Right renal cortex interstitium (tissue), 3 donors: ENCODE data around the gene FNDC3B. TPM values are rescaled to one million over a fixed set of nuclear protein-coding genes. Genes with fewer than 3 reads are reported as not detected.

ENCODE experiments used
- DNase-seq, 3 donors: peaks; one replicate each; pipeline ENCODE4 v3.0.0-alpha.2; 2013; ENCODE audit warnings: low read depth in 3 of 3, low spot score in 2 of 3
- polyA plus RNA-seq, 3 donors: library from polyadenylated mRNA; unstranded; fragments of 120-200 nt; gene quantifications; one replicate each; pipeline ENCODE4 v1.2.1, GENCODE V29; 2013; ENCODE audit not compliant: insufficient read length in 3 of 3

Gene FNDC3B
- polyA plus RNA-seq, 3 donors = 60.2 to 64.6 (median 62.3) TPM

DNA sequence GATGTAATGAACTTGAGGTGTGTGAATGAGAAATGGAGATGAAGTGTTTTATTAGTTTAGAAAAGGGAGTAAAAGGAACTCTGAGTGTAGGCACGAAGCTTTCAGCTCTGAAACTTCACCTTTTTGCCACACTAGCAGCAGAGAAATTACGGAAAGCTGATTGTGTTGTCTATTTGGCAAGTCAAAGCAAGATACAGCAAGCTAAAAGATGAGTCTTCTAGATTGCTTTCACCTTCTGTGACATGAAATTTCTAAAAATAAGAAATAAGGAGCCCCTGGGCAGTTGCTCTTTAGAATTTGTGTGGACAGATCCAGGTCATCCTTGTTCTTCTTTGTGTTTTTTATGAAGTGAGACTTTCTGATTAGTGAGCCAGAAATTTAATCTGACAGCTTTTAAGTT is 143.4 kb downstream of the FNDC3B start:
- DNase-seq = no peak

DNA sequence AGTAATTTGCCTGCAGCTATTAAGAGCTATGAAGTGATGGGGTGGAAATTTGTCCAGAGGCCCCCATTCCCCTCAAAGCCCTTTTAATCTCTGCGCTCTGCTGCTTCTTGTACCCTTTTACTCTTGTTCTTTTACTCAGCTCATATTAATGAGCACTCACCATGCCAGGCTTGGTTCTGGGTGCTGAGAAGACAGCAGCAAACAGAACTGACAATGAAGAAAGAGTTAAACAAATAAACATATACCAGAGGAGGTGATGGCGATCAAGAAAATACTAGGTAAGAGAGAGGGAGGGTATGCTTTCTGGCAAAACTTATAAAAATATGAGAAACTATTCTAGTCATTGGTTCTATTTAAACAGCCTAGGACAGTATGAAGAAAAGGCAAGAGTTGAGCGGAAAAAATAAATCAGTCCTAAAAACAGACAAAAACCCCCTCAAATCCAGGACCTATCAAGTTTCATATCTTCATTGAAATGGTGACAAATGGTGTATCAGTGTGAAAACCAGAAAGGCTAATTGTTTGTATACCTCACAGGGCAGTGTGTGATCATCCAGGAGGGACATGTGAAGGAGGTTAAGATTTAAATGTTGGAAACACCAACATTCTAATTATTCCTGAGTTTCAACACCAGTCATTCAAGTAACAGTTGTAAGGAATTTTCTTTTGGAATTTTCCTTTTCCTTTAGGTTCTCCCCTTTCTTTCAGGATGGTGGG is 144.9 kb downstream of the FNDC3B start:
- DNase-seq = no peak

DNA sequence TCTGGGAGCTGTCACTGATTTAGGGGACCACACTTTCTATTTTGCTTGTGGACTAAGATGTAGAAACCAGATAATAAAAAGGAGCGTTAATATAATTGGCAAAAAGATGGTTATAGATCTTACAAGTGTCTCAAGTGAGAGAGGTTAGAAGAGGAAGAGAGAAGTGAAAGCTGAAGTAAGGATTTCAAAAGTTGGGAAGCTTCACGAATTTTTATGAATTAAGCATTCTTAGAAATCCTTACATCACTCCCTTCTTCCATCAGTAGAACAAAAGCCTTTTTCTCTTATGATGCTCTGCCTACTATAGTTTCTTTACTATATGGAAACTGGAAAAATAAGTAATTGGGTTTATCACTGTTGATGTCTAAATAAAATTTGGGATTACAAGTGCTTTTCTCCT is 146.5 kb downstream of the FNDC3B start:
- no peak for DNase-seq

DNA sequence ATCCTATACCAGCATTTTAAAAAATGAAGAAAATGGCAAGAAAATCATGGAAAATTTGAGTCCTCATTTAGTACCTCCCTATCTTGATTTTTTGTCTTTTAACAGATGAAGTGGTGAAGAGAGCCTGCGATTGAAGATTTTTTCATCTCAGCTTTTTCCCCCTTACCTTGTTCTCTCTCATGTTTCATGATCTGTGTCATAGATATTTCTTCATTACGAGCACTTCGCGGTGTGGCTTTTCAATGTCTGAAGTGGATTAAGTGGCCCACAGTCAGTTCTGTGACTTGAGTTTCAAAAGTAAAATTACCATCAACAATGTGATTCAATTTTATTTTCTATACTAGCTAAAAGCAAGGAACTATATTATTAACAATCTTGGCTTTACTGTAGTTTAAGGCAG is 147.2 kb downstream of the FNDC3B start:
- DNase-seq = no peak

DNA sequence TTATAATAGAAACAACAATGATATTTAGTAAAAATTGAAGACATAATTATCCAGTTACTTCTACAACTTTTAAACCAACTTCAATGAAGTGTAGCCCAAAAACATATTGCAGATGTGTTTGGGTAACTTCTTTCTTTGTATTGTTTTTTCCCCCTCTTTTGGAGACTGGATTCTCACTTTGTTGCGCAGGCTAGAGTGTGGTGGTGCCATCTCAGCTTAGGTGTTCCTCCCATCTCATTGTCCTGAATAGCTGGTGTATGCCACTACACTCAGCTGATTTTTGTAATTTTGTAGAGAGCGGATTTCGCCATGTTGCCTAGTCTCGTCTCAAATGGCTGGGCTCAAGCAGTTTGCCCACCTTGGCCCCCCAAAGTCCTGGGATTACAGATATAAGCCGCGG is 148.1 kb downstream of the FNDC3B start:
- DNase-seq = no peak

DNA sequence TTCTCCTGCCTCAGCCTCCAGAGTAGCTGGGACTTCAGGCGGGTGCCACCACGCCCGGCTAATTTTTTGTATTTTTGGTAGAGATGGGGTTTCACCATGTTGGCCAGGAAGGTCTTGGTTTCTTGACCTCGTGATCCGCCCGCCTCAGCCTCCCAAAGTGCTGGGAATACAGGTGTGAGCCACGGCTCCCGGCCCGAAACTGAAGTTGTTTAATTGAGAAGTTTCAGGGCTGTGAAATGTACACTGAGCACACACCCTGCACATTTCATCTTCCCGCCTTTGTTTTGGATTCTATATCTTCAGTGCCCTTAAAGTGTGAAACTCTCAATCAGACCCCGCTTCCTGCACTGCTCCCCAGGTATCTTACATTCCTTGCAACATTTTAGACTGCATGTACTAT is 149.1 kb downstream of the FNDC3B start:
- no peak for DNase-seq

DNA sequence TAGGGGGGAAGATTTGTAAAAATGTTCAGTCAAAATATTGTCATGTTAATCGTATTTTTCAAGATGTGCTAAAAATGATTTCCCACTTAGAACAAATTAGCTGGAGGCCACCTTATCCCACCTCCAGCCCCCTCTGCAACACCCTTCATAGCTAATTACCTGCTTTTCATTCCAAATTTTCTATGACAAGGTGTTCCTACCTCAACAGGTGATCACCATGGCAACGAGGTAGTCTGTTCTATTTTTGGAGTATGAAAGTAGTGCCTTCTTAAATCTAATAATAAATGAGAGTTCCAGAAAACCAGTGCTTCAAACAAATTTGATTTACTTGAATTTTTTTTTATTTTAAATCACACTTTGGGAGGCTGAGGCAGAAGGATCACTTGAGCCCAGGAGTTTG is 149.8 kb downstream of the FNDC3B start:
- no peak for DNase-seq

DNA sequence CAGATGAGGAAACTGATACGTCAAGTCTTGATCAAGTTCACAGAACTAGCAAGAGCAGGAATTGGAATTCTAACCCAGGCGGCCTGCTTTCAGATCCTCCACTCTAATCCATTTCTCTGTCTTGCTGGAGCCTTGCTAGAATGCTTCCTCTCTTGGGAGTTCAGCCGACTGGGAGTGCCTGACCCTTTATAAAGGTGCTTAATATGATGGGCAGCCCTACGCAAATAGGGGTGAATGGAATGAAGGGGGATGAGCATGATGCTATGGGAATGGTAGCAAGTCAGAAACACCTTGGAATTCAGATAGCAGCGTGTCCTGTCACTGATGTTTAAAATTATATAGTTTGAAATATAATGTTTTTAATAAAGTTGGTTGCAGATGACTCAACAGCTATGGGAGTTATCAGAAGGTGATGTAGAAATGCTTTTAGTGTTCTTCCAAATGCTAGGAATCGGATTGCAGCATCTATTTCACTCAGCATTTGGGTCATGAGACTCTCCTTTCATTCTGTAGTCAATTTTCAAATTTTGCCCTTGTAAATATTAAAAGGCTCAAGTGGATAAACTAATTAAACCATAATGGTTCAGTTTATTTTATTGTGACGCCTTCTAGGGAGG is 150.7 kb downstream of the FNDC3B start:
- DNase-seq = no peak

DNA sequence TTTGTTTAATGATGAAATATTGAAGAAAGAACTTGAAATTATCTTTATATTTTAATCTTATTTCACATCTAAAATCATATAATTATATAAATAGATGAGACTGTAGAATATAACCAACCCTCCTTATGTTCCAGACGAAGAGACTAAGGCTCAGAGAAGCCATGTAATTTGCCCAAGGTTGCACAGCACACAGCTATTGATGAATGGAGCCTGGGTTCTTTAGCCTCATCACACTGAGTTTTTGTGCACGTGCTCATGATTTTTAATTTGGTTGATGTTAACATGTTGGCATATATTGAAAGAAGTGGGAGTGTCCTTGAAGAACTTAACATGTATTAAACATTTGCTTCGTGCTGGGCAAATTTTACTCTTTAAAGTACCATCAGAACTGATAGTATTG is 151.6 kb downstream of the FNDC3B start:
- no peak for DNase-seq

DNA sequence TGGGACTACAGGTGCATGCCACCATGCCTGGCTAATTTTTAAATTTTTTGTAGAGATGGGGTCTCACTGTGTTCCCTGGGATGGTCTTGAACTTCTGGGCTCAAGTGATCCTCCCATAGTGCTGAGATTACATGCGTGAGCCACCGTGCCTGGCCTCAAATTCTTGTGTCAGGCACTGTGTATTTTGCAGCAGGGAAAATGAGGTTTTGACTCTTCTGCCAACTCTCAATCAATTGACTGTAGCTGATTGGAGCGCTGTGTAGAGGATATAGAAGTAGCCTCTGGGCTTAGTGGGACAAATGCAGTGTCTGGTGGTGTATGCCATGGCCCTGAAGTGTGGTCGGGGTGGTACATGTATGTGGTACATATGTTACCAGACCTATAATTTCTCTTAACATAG is 152.3 kb downstream of the FNDC3B start:
- DNase-seq = no peak

DNA sequence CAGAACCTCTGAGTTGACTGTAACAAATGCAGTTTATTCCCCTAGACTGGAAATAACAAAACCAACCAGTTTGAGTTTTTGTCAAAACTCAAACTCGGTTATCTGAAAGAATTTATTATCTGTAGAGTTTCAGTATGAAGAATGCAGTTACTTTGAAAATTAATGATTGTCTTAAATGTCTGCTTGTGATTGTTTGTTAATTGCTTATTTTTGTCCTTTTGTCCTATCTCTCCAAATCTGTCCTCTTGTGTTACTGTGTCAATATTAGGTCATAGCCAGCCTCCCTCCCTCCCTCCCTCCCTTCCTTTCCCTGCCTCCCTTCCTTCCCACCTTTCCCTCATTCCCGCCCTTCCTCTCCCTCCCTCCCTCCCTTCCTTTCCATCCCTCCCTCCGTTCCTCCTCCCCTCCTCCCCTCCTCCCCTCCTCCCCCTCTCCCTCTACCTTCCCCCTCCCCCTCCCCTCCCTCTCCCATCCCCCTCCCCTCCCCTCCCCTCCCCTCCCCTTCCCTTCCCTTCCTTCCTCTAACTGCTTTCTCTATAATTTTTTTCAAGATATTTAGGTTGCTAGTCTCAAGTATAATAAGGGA is 153.5 kb downstream of the FNDC3B start:
- DNase-seq = no peak

DNA sequence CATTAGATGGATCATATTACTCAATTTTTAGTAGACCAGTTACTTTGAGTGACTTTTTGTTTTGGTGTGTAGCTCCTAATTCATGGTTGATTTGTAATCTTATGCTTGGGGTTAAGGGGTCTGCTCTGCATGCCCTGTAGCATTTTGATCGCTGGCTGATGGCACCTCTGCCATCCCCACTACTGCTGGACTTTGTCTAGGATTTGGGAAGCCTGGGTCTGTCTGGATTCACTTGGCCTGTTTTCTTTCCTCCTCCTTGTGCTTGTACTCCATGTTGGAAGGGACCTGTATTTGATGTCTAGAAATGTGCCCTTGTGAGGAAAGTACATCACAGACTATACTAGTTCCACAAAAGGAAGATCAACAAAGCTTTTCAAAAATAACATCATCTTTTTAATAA is 154.1 kb downstream of the FNDC3B start:
- DNase-seq = no peak

DNA sequence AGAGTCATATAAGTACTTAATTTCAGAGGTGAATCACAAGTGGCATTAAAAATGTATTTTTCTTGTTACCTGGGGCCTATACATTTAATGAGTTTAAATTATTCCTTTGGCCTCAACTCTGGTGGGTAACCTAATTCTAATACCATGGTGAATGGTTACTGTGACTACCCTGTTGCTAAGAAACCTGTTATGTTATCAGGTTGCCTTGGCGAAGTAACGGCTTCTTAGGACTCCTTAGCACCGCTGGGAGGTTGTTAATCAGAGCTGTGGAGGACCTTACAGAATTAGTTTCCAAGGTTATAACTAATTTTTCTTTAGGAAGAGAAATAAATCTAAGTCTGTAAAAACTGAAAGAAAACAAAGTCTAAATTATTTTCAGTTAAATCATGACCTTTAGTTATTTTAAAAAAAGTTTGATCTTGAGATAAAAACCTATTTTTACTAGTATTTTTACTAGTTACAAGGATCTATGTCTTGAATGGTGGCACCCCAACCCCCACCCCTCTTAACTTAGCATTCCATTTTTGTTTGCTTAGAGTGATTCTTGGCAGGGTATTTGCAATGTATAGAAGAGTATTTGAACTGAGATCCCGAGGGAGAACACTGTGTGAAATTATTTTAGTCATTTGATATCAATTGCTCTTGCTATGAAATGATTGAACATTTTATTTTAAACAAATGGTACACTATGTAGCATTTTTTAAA is 155.5 kb downstream of the FNDC3B start:
- peak in 1 of 3 donors; percentile 39 for DNase-seq

DNA sequence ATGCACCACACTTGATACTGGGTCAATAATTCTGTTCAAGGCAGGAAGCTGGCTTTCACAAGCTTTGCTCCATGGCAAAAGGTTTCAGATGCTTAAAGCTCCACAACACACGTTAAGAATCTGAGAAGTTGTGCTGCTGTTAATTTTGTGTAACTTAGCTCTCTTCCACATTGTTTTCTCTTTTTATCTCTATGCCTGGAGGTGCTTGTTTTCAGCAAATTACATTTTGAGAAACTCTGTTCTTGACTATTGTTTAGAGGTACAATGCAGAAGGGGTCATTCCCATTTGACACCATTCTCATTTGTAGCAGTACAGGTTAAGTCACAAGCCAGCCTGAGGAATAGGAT is 156.0 kb downstream of the FNDC3B start:
- DNase-seq = no peak

DNA sequence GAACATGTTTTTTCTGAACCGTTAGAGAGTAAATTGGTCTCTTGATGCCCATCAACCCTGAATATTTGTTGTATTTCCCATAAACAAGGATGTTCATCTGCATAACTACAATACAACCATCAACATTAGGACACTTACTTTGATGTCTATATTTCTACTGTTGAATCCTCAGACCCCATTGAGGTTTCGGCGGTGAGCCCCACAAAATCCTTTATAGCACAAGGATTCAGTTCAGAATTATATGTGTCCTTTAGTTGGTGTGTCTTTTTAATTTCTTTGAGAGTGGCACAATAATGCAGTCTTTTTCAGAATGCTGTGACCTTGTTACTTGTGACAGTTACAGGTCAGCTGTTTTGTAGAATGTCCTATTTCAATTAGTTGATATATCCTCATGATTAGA is 158.0 kb downstream of the FNDC3B start:
- no peak for DNase-seq

DNA sequence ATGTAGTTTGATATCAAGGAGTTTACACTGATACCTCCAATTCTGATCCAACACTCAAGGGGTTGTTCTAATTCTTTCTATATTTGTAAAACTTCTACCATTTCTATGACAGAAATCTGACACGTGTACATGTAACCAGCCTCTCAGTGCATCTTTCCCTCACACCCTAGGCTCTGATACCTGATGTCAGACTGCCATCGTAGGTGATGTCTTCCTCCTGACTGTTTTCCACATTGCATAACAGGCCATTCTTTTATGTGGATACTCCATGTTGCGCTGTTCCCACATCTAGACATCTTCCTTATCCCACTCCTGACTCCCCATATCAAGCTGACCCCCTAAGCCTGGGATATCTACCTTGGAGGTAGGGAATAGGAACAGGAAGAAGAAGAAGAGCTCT is 159.1 kb downstream of the FNDC3B start:
- DNase-seq = no peak

DNA sequence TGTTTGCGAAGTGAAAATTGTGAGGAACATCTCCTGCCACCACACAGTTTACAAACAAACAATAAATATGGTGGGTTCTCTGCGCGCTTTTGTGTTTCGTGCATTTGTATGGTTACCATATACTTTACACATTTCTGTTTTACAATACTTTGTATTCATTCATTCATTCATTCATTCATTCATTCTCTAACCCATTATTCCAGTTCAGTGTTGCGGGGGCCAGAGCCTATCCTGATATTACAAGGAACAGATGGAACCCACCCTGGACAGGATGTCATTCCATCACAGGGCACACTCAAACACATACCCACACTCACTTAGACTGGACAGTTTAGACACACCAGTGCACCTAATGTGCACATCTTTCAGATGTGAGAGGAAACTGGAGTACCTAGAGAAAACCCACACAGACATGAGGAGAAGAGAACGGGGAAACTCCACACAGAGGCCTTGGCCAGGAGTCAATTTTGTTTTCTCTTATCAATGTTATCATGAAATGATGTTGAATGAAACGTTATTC is 160.5 kb downstream of the FNDC3B start:
- DNase-seq = no peak

DNA sequence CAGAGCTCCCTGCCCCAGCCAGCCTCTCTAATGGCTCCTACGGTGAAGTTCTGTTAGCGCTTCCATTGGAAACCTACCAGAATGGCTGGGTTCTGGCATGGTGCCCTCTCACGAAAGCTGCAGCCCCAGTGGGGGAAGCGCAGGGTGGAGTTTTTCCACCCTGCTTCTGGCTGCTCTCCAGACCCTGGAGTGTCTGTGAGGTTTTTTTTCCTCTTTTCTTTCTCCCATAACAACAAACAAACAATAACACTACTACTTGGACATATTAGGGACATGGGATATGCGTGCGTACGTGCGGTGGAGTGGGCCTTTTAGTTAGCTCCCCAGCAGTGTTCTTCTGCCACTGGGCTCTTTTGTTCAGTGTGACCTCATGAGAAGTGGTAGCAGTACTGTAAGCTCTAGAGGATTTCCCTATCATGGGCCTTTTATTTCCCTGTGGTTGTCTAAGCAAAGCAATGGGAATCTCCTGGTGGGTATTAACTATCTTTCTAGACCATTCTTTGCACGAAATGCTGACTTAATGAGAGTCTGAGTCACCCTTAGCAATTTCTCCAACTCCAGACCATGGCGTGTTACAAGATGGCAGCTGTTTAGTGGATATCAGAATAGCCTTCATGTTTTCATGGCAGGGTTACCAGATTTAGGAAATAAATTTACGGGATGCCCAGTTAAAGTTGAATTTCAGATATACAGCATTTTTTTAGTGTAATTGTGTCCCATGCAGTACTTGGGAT is 161.9 kb downstream of the FNDC3B start:
- no peak for DNase-seq

DNA sequence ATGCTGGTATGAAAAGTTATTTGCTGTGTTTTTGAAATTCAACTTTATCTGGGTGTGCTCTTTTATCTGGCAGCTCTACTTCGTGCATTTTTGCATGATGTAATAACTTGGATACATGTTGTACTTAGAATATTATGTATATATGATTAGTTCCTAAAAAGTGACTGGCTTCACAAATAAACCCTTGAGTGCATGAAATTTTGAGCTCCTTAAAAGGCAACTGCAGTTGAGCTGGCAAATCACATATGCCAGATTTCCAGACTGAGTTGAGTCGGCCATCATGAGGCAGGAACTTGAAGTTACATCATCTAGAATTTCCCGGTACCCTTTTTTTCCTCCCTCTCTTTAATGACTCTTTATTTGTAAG is 162.5 kb downstream of the FNDC3B start:
- no peak for DNase-seq

DNA sequence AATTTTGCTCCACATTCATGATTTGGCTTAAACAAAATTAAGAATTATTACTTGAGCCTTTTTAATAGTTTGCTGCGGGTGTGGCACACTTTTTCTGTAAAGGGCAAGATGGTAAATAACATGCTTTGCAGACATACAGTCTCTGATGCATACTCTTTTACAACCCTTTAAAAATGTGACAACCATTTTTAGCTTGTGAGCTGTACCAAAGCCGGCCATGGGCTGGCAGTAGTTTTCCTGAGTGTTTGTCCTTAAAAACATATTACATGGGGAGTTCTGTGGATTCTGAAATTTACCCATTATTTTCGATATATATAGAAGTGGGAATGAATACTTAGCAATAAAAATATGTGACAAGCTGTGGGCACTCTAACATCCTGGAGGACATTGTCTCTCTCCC is 163.4 kb downstream of the FNDC3B start:
- no peak for DNase-seq
